Nephron progenitor cell (in vitro differentiated cells): ENCODE data around the gene PDCL2.

Experiments used
- DNase-seq: peaks from one replicate; pipeline ENCODE4 v3.0.0; 2021
- H3K27ac Mint-ChIP-seq: 2 replicates; pipeline ENCODE4 v1.8.0; 2021; ENCODE audit warnings: mild to moderate bottlenecking, moderate library complexity, mixed read lengths
- H3K27me3 Mint-ChIP-seq: 2 replicates; pipeline ENCODE4 v1.8.0; 2021; ENCODE audit warnings: mild to moderate bottlenecking, low read depth, mixed read lengths; ENCODE audit not compliant: poor library complexity
- H3K36me3 Mint-ChIP-seq: 2 replicates; pipeline ENCODE4 v1.8.0; 2021; ENCODE audit warnings: low read depth, mixed read lengths
- H3K4me1 Mint-ChIP-seq: 2 replicates; pipeline ENCODE4 v1.8.0; 2021; ENCODE audit warnings: mixed read lengths
- H3K4me3 Mint-ChIP-seq: 2 replicates; pipeline ENCODE4 v1.8.0; 2021; ENCODE audit warnings: mild to moderate bottlenecking, moderate library complexity, mixed read lengths
- H3K9me3 Mint-ChIP-seq: 2 replicates; pipeline ENCODE4 v1.8.0; 2021; ENCODE audit warnings: mild to moderate bottlenecking, moderate library complexity, mixed read lengths
- CTCF ChIP-seq: fragments of 200-600 bp; sonication (generic); IDR thresholded peaks from 2 replicates; pipeline ENCODE4 v1.5.0; 2021; ENCODE audit warnings: antibody characterized with exemption

PDCL2 gene

GRCh38 chr4:55547466-55547770, 44.6 kb downstream of the PDCL2 start:
- H3K4me3 Mint-ChIP-seq: peak overlapping the region; percentile 93

GRCh38 chr4:55546756-55547465, 45.1 kb downstream of the PDCL2 start, which contains the start of gene CLOCK:
TSS of gene CLOCK (minus strand) at chr4:55546909. CDS start at chr4:55482785, 64,124 bp downstream.
- peak; percentile 92 for DNase-seq
- Mint-ChIP-seq H3K27ac (peak within 1 kb of the TSS; percentile 98), H3K27me3 (no peaks in the 10 kb centered on the region), H3K9me3 (no peaks in the 10 kb centered on the region), H3K4me3 (peak within 1 kb of the TSS; percentile 95), H3K36me3 (peaks cover 1% of the 10 kb centered on the region), H3K4me1 (peaks cover 61% of the 10 kb centered on the region)
- TF ChIP-seq CTCF: peak; percentile 37

More at GRCh38 chr4:55547466-55547770, 44.6 kb downstream of the PDCL2 start:
- no peak for TF ChIP-seq CTCF
- Mint-ChIP-seq H3K9me3 (no peaks in the 10 kb centered on the region), H3K36me3 (no peaks in the 10 kb centered on the region), H3K4me1 (peaks cover 58% of the 10 kb centered on the region), H3K27ac (peak overlapping the region; percentile 97), H3K27me3 (no peaks in the 10 kb centered on the region)
- peak; percentile 73 for DNase-seq

GRCh38 chr4:55546506-55546755, 45.6 kb downstream of the PDCL2 start:
- Mint-ChIP-seq H3K4me1 (peaks cover 66% of the 10 kb centered on the region), H3K36me3 (peaks cover 6% of the 10 kb centered on the region), H3K27ac (no peak overlapping the region), H3K4me3 (peak overlapping the region; percentile 95), H3K27me3 (no peaks in the 10 kb centered on the region), H3K9me3 (no peaks in the 10 kb centered on the region)
- no peak for DNase-seq
- no peak for TF ChIP-seq CTCF

GRCh38 chr4:55545641-55546505, 46.2 kb downstream of the PDCL2 start:
- Mint-ChIP-seq H3K27me3 (no peaks in the 10 kb centered on the region), H3K4me3 (peak overlapping the region; percentile 95), H3K4me1 (peaks cover 66% of the 10 kb centered on the region), H3K9me3 (no peaks in the 10 kb centered on the region), H3K36me3 (peaks cover 9% of the 10 kb centered on the region), H3K27ac (peak overlapping the region; percentile 98)
- DNase-seq: peak; percentile 78
- no peak for TF ChIP-seq CTCF

GRCh38 chr4:55545151-55545550, 46.9 kb downstream of the PDCL2 start:
- Mint-ChIP-seq H3K36me3 (peaks cover 15% of the 10 kb centered on the region), H3K27ac (peak overlapping the region; percentile 98), H3K4me3 (peak overlapping the region; percentile 95), H3K4me1 (peaks cover 62% of the 10 kb centered on the region), H3K9me3 (peaks cover 3% of the 10 kb centered on the region), H3K27me3 (no peaks in the 10 kb centered on the region)
- no peak for TF ChIP-seq CTCF
- DNase-seq: no peak
